Esophagus squamous epithelium (tissue), 4 donors: ENCODE measurements around the gene CCDC7.

Experiments
- CTCF ChIP-seq, 6 experiments: fragments of 450-650 bp in 4 of 6; fragments of 200-600 bp in 2 of 6; sonication (generic) in 2 of 6; IDR thresholded peaks; one replicate each; pipeline ENCODE4 v1.5.1; 2016 to 2019; ENCODE audit warnings: antibody characterized with exemption in 6 of 6, mild to moderate bottlenecking in 4 of 6, moderate library complexity in 4 of 6
- POLR2A ChIP-seq, 4 donors: fragments of 450-650 bp; IDR thresholded peaks; one replicate each; pipeline ENCODE4 v1.6.1; 2017; ENCODE audit warnings: antibody characterized with exemption in 4 of 4, mild to moderate bottlenecking in 4 of 4, moderate library complexity in 3 of 4

- TF ChIP-seq CTCF (IDR thresholded peaks at IDR 0.05) (no peak), POLR2A (IDR thresholded peaks at IDR 0.05) (no peak)
Measured at GRCh38 chr10:32489158-32489557, 43.2 kb downstream of the CCDC7 start.
